Kasumi-1 (cell line): Measurements from ENCODE around the gene NRXN3.
A peak's percentile ranks its signal among the peaks of the same experiment; 100 is the strongest.

Experiments
- DNase-seq, 2 experiments: peaks; one replicate each; lab custom pipeline; 2025; lab: John Stamatoyannopoulos, UW

Gene NRXN3

DNA sequence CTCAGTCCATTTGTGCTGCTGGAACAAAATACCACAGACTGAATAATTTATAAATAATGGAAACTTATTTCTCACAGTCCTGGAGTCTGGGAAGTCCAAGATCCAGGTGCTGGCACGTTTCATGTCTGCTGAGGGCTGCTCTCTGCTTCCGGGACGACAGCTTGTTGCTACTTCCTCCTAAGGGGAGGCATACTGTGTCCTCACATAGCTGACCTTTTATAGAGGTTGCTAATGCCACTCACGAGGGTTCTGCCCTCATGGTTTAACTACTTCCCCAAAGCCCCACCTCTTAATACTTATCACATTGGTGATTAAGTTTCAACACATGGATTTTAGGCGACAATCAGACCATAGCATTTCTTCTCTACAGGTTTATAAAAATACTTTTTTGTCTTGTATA, 411.1 kb downstream of the NRXN3 start:
- DNase-seq = no peak

DNA sequence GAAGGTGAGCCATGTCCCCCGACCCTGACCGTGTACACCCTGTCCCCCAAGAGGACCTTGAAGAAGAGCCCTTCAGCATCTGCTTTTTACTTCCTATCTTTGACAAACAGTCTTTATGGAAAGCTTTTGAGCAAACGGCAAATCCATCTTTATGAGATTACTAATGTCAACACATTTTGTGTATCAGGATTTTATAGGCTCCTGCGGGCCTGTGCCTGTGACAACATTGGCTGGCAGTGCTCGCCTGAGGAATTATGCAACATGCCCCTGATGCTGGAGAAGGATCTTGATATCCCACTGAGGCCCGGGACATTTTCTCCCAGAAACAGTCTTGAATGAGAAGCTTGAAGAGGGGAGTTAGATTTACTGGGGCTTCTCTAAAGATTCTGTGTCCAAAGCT, 416.5 kb downstream of the NRXN3 start:
- DNase-seq = no peak

DNA sequence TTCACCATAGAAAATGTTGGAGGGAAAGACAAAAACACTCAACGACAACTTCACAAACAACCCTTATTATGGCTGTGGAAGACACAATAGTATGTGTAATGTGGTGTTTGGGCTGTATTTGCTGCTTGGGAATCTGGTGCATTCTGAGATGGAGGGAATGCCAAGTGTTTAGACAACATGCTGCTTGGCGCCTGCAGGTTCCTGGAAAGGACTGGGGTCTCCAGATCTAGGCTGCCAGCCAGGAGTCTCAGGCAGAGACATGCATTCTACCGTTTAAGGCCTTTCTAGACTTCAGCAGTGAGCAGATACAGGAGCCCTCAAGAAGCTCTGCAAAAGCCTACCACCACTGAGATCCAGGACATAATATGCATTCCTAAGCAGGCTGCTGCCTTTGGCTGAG, 418.7 kb downstream of the NRXN3 start:
- no peak for DNase-seq

DNA sequence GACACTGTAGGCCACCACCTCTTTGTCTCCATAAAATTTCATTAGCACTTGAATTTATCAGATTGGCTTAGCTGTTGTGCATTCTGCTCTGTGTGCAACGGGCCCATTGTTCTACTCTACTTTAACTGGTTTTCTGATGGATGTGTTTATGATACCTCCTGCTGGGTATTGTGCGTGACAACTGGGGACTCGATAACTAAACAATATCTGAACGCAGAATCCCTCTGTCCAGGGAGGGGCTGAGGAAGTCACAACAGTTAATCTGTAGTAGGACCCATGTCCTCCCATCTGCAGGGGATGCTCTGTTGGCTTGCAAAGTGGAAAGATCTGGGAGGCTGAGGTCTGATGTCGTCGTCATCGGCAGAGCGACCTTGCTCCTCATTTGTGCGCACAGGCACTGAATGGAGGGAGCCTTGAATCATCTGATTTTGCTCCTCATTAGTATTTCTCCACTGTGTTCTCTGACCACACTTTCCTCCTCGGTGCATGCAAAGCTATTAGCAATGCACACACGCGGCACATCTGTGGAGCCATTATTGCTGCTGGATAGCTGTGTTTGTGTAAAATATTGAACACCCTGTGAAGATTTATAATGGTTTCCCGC, 422.5 kb downstream of the NRXN3 start:
- DNase-seq = no peak

DNA sequence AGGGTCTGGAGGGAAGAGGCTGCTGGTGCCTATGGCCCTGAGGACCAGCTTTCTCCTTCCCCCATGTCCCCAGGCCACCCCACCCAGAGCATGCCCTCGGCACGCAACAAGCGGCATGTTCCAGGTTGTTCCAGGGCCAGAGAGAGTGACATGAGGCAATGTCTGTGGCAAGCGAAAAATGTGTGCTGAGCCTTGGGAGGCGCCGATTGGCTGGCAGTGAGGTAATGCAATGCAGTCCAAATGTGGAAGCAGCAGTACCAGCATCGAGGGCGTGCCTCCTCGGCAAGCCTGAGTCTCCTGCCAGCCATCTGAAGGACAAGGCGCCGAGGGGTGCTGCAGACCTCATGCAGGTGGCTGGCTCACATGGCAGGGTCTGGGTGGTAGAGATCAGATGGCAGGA, 423.8 kb downstream of the NRXN3 start:
- no peak for DNase-seq

DNA sequence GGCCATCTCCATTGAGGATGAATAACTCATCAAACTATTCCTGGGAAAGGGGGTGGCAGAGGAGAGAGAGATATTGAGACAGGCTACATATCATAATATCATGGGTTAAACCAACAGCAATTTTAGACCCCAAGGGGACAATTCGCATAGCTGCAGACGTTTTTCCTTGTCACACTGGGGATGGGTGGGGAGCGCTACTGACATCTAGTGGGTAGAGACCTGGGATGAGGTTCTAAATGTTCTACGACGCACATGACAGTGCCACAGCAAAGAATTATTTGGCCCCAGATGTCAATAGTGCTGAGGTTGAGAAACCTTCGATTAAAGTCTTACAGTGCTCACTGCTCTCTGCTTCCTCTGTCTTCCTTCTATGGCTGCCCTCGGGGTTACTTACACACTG, 425.6 kb downstream of the NRXN3 start:
- peak; percentile 26 to 47 for DNase-seq

DNA sequence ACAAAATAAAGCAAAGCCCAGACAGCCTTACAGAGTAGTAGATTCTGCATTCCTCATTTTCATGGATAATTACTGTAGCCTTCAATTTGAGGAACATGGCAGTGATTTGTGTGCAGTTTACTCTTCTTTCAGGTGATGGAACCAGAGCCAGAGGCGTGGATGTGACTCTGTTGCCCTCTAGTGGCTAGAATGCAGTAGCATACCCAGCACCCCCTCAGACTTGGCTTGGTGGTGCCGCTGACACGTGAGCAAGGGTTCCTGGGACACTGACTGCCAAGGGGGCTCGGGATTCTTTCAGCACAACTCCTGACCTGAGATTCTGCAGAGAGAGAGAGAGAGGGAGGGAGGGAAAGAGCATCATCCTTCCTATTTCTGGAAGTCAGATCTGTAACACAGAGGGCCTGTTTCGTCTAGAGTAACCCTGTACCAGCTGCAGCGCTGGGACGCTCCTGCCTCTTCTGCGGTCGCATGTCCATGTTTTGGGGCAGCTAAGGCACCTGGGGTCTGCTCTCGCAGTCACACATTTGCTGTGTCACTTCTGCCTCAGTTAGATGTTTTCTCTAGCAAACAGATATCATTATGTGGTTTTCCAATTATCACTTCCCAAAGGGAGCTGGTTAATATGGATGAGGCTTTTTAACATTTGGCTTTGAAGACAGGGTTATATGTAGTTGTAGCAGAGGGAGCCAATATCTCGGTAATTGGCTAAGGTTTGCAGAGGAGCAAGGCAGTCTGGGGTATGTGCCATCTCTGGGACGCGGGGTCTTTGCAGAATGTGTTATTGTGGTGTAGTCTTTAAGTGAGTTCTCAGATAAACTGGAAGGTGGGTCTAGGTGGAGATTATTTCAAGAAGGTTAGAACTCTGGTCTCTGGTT, 428.1 kb downstream of the NRXN3 start:
- DNase-seq = peak; percentile 60 to 64

DNA sequence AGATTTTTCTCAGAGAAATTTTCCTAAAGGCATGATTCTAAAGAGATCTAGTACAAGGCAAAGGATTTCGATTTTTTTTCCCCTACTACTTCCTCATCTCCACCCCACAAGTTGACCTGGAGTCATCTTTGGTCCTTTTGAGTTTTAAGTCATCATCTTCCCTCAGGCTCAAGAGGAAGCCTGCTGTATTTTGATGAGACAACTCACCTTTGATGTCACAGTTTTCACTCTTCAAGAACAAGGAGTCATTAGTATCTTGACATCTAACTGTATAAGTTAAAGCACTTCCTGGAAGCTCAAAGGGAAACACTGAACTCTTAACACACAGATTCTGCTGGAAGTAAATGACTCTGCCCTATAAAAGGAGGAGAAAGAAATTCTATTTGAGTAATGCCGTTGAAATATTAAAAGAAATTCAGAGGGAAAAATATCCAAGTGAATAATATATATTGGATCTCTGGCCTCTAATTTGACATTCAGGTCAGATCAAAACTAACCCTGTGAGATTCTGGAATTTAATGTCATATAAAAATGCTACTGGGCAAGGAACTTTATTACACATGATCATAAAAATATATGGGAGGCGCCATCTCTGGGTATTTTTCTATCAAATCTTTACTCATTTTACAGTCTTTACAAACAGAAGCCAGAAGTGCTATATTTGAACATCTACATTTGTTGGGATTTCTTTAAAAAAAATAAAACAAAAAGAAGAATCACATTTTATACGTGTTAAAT, 435.0 kb downstream of the NRXN3 start:
- DNase-seq = no peak

DNA sequence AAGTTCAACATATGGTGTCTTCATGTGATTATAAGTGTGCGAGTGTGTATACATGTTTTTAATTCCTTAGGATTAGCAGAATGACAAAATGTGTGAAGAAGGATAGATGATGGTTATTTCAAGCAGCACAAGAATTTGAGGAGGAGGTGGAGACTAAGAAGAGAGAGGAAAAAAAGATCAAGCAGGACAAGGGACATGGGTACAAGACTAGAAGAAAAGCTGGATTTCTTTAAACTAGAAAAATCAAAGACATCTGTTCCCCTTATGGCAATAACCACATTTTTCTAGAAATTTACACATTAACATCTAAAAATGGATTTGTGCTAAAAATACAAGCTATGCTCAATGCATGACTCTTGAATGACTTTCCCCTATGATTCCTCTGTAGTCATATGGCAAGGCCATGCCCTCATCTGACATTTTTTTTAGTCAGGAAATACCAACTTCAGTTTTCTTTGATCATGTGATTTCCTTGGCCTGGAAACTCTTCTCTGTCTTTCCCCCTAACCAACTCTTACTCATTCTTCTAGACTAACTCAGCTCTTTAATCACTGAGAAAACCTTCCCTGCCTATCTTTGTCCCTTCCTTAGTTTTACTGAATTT, 435.8 kb downstream of the NRXN3 start:
- DNase-seq = no peak

DNA sequence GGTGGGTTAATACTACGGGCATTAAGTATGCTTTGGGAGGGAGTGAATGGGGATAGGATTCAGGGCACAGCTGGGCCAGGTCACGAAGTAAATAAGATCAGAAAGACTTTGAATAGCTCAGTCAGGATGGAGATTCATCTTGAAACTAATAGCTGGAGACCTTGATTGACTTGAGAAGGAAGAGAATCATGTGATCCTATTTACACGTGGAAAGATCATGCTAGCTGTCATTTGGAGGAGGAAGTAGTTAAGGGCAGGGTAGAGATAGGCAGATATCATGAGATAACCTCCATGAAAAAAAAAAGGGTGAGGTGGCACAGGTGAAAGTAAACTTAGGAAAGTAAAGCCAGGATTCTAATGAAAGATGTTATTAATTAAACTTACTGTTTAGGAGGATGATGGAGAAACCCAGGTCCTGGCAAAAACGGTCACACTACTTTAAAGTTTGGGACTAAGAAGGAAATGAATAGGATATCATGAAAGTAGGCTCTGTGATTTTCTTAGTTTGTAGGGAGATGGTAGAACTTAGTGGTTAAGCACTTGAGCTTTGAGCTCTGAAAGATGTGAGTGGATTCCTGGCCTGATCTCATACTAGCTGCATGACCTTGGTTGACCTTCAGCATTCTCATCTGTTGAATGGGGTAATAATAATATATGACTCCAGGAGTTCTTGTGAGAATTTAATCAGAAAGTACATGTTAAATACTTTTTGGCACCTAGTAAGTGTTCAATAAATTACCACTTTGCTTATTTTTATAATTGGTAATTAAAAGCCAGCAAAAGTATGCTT, 439.0 kb downstream of the NRXN3 start:
- no peak for DNase-seq

DNA sequence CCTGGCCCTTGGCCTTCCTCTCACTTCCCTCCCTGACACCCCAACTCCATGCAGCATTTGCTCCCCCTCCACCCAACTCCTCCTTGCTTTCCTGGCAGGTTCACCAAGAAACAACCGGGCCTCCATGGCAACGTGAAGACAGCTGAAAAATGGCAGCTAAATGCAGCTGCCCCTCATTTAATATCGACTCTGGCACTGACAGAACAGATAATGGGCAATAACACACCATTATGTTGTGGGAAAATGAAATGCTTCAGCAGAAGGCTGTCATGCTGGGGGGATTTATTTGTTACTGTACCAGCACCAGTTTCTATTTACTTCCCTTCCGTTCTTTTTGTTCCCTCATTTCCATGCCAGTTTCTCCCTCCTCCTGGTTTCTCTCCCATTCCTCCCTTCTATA, 440.8 kb downstream of the NRXN3 start:
- DNase-seq = no peak

DNA sequence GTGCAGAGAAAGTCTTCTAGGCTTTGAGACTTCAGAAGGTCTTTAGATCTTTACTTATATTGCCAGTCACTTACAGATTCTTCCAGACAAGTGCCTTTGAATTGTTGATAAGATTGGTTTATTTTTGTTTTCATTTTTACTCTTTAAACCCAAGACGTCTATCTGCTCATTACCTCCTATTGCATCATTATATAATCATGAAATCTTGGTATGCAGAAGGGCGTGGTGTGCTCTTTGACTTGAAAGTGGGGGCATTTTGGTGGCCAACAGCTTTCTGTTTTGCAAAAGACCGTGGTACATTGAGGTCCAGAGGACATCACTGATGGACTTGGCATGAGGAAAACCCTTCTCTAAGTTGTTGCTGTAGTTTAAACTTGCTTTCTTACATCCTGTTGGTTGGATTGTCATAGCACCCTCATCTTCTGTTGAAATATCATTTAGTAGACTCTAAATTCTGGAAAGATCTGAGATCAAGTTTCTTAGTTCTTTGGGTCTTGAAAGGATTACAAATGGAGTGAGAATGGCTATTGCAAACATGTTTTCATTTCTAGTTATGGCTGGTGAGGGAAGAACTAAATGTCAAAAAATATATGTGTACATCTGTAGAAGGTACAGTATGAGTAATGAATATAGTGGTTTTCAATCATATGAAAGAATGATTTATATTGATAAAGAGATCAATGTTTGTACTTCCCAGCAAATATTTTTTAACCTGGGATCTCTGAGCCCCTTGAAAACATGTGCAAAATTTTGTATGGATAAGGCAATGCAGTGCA, 441.8 kb downstream of the NRXN3 start:
- DNase-seq = no peak

DNA sequence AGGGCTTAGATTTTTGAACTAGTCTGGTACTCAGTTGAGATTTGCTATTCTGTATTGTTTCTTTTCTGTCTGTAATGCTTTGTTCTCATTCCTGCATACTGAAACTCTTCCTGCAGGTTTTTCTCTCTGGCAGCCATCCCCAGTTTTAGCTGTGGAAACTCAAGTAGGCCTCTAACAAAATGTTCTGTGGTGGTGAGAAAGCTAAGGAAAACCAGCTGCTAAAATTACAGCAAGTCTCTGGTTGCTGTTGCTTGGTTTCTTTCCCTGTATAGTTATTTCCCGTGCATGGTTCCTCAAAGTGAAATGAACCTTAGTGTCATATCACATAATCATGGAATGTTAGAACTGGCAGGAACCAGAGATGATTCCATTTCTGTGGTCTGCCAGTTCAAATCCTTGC, 442.5 kb downstream of the NRXN3 start:
- DNase-seq = no peak

DNA sequence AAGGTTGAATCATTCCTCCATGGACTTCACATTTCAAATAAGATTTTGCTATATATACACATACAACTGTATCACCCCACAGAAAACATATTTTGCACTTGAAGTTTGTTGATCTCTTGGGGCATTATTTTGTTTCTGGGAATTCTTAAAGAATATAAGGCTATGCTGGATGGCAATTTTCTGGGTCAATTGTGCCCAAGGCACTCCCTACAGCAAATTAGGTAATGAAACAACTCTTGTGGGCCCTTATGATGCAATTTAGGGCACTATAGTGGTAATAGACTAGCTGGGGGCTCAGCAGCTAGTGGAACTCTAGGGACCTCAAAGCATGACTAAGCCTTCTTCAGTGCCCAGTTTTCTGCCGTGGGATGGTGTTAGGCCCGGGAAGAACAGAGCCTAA, 444.4 kb downstream of the NRXN3 start:
- no peak for DNase-seq

DNA sequence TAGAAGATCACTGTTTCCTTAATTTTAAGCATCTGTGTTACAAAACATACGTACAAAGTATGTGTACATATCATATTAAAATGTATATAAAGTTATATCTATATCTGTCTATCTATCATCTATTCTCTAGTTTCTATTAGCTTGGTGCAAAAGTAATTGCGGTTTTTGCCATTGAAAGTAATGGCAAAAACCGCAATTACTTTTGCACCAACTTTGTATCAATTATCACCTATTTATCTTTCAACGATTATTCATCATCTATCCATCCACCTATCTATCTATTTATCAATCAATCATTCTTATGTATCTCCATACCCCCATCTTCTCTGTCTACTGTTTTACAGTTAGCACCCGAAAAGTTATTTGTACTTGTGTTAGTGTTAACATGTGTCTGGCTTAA, 447.6 kb downstream of the NRXN3 start:
- no peak for DNase-seq

DNA sequence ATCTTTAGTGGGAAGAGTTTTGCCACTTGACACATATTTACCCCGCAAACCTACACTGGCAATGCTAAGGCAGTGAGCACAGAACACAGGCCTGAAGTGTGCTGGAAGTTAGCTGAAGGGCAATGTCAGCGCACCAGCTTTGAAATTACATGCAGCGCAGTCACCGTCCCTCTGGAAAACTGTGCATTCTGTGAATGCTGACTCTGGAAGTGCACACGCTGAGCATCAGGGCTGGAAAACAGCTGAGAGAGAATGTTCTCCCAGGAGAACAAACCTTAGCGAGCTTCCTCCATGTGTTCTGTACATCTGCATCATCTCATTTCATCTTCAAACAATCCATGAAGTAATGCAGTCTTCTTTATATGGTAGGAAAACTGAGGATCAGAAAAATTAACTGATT, 448.2 kb downstream of the NRXN3 start:
- DNase-seq = no peak

DNA sequence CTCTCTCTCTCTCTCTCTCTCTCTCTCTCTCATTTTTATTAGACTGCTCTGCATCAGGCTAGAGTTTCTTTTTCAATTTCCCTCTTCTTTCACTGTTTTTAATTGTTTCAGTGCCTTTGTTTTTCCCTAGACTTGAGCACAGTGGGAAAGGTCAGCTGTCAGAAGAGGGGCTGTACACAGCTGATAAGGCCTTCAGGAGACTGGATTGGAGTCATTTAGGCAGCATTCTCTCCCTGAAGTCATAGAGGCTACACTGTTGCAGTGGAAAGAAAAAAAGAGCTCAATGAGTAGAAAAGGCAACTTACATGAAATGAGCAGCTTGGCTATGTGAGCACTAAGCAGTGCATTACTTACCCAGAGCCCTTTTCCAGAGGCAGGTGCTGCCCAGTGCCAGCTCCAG, 456.9 kb downstream of the NRXN3 start:
- DNase-seq = no peak

DNA sequence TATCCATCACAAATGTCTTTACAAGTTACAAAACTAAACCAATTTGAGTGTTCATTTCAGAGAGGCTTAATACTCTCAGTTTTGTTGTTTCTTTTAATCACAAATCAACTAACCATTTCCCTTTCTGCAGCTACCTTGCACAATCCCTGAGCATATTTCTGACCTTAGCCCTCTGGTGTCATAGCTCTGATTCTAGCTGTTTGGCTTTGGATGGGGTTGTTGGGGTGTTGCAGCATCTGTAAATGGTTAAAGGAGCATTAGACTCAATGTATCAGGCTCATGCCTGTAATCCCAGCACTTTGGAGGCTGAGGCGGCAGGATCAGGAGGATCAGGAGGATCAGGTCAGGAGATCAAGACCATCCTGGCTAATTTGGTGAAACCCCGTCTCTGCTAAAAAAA, 461.4 kb downstream of the NRXN3 start:
- no peak for DNase-seq

DNA sequence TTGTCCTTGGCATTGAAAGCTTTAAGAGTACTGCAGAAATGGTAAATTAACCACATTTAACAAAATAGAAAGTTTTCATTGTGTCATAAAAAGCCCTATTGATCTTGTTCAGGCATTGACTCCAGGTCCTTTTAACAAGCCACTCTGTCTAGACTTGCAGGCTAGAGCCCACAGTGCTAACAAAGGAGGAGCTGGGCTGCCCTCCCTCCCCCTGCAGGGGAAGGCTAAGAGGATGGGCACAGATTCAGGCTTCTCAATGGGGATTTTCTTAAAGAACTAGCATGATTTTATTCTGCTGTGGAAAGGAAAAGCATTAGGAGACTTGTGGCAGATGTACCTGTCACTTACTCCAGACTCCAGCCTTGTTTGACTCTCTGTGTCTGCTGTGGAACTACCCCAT, 463.6 kb downstream of the NRXN3 start:
- DNase-seq = no peak

DNA sequence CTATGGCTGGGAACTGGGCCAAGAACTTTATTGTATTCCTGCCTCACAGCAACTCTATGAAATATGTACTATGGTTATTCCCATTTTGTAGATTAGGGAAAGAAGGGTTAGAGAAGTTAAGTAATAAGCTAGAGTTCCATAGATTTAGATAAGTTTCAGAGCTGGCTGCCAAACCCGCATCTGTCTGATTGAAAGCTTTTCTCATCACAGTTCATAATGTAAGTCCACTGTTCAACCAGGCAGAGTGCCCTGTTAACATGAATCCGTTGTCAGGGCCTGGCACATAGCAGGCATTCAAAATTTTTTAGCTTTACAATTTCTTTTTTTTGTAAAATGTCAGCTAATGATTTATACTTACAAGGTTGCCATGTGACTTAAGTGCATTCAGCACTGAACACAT, 467.3 kb downstream of the NRXN3 start:
- no peak for DNase-seq

DNA sequence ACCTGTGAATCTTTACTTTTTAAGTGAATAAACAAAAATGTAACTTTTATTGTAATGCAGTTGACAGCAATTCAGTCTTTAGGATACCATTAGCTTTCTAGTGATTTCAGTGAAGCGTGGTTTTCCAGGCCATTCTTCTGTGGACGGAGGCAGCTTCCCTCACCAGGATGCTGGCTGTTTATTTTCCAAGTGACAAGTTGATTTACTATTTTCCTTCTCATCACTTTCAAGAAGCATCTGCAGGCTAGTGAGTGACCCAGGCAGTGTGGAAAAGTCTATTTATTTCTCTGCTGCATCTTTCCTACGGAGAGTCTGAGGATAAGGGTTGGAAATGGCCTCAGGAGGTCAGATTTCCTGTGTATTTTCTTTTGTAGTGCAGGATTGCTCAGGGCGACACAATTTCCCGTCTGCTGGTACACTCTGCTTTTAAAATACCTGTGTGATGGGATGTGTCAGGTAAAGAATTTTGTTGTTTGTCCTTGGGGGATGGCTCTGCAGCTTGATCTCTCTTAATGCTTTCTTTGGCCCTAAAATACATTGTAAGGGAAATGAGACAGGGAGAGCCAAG, 467.8 kb downstream of the NRXN3 start:
- DNase-seq = no peak
